Stomach (tissue), 4 donors: ENCODE measurements around the gene ERRFI1.

Experiments used
- CTCF ChIP-seq, 7 experiments: fragments of 450-650 bp in 4 of 7; fragments of 200-600 bp in 3 of 7; sonication (generic) in 3 of 7; IDR thresholded peaks; one replicate each; pipeline ENCODE4 v1.5.1; 2016 to 2019; ENCODE audit warnings: antibody characterized with exemption in 7 of 7, control low read depth in 2 of 7, mild to moderate bottlenecking in 1 of 7
- POLR2A ChIP-seq, 4 donors: fragments of 450-650 bp; IDR thresholded peaks; one replicate each; pipeline ENCODE4 v1.6.1; 2016; ENCODE audit warnings: antibody characterized with exemption in 4 of 4, control low read depth in 2 of 4, mild to moderate bottlenecking in 1 of 4, moderate library complexity in 1 of 4

GRCh38 chr1:7992885-7993284, 33.2 kb downstream of the ERRFI1 start:
- no peak for TF ChIP-seq CTCF (IDR thresholded peaks at IDR 0.05)
- no peak for TF ChIP-seq POLR2A (IDR thresholded peaks at IDR 0.05)
